Measurements from ENCODE around the gene DUSP7.

DNA sequence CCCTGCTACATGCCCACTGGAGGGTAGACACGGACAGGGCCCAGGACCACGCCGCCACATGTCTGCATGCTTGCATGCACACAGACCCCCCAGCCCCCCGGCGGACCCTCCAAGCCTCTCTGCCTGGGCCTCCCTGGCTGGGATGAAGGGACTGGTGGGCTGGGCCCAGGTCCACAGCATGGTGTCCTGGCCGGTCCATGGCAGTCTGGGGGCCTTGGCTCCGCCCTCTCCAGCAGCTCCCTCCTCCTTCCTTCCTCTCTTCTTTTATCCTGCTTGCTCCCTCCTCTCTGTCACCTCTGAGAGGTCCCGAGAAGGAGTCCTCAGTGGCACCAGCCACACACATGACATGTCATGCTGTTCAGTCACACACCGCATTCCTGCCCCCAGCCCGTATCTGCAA, 24.5 kb downstream of the DUSP7 start:
- TF ChIP-seq TEAD4 (IDR thresholded peaks at IDR 0.05; ENCODE audit: low read length) (no peak), TEAD4 (CRISPR knock-in tag; IDR thresholded peaks at IDR 0.05; ENCODE audit: borderline replicate concordance) (no peak), CHD1 (IDR thresholded peaks at IDR 0.05; ENCODE audit: low read length) (no peak), MBD2 (IDR thresholded peaks at IDR 0.05; ENCODE audit: borderline replicate concordance, low read depth) (no peak)
- TF ChIP-seq, protein P1, sequence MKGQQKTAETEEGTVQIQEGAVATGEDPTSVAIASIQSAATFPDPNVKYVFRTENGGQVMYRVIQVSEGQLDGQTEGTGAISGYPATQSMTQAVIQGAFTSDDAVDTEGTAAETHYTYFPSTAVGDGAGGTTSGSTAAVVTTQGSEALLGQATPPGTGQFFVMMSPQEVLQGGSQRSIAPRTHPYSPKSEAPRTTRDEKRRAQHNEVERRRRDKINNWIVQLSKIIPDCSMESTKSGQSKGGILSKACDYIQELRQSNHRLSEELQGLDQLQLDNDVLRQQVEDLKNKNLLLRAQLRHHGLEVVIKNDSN (CRISPR knock-in tag; IDR thresholded peaks at IDR 0.05), result no peak
